Neural cell (in vitro differentiated cells): ENCODE measurements around the gene EMC8. TPM values are rescaled to one million over a fixed set of nuclear protein-coding genes. Genes with fewer than 3 reads are reported as not detected.

Source experiments
- H2AFZ ChIP-seq: fragments of 200-600, 300-800 bp; sonication (generic), shearing (Covaris generic); 2 replicates; pipeline ENCODE4 v1.6.0; 2014; ENCODE audit warnings: low read depth, mild to moderate bottlenecking, antibody characterized with exemption, low read length, moderate library complexity
- H3F3A ChIP-seq: fragments of 200-600 bp; shearing (Covaris generic); 2 replicates; pipeline ENCODE4 v1.6.1; 2016; ENCODE audit warnings: mild to moderate bottlenecking, moderate library complexity, mixed read lengths, antibody characterized with exemption, low read length; ENCODE audit not compliant: insufficient read depth, poor library complexity, severe bottlenecking
- H3K27ac ChIP-seq: fragments of 200-600, 300-800 bp; sonication (generic), shearing (Covaris generic); 2 replicates; pipeline ENCODE4 v1.5.1; 2014; ENCODE audit warnings: mild to moderate bottlenecking, low read length, moderate library complexity
- H3K27me3 ChIP-seq: fragments of 300-800, 200-600 bp; sonication (generic), shearing (Covaris generic); 2 replicates; pipeline ENCODE4 v1.6.0; 2014; ENCODE audit warnings: mild to moderate bottlenecking, low read depth, low read length, moderate library complexity; ENCODE audit not compliant: insufficient read depth
- H3K36me3 ChIP-seq: fragments of 300-800, 200-600 bp; sonication (generic), shearing (Covaris generic); 2 replicates; pipeline ENCODE4 v1.5.1; 2014; ENCODE audit warnings: mild to moderate bottlenecking, antibody characterized with exemption, low read length, moderate library complexity; ENCODE audit not compliant: insufficient read depth
- H3K4me2 ChIP-seq: fragments of 300-800, 200-600 bp; sonication (generic), shearing (Covaris generic); 2 replicates; pipeline ENCODE4 v1.6.0; 2014; ENCODE audit warnings: mild to moderate bottlenecking, low read length
- H3K4me3 ChIP-seq: fragments of 300-800, 200-600 bp; sonication (generic), shearing (Covaris generic); 2 replicates; pipeline ENCODE4 v1.5.1; 2014; ENCODE audit warnings: mild to moderate bottlenecking, low read length, moderate library complexity
- H3K79me2 ChIP-seq: fragments of 200-600 bp; shearing (Covaris generic); replicated peaks from 2 replicates; pipeline ENCODE4 v1.6.0; 2014; ENCODE audit warnings: mild to moderate bottlenecking, low read length, moderate library complexity; ENCODE audit not compliant: insufficient read depth
- H3K9ac ChIP-seq: fragments of 300-800, 200-600 bp; sonication (generic), shearing (Covaris generic); 2 replicates; pipeline ENCODE4 v1.6.1; 2016; ENCODE audit warnings: mild to moderate bottlenecking, low read length, mixed read lengths
- H3K9me2 ChIP-seq: fragments of 200-600 bp; shearing (Covaris generic); 2 replicates; pipeline ENCODE4 v1.6.1; 2016; ENCODE audit warnings: mild to moderate bottlenecking, low read length, mixed read lengths; ENCODE audit not compliant: insufficient read depth
- H3K9me3 ChIP-seq: fragments of 200-600, 300-800 bp; sonication (generic), shearing (Covaris generic); 2 replicates; pipeline ENCODE4 v1.6.1; 2016; ENCODE audit warnings: mild to moderate bottlenecking, mixed run types, low read length, moderate library complexity, mixed read lengths
- H4K20me1 ChIP-seq: fragments of 200-600 bp; shearing (Covaris generic); 2 replicates; pipeline ENCODE4 v1.6.1; 2016; ENCODE audit warnings: mild to moderate bottlenecking, mixed run types; ENCODE audit not compliant: insufficient read depth
- CTCF ChIP-seq: fragments of 450-650 bp; IDR thresholded peaks from 2 replicates; pipeline ENCODE4 v1.5.1; 2014; ENCODE audit warnings: antibody characterized with exemption, mild to moderate bottlenecking, moderate library complexity; ENCODE audit not compliant: poor library complexity, severe bottlenecking
- EP300 ChIP-seq: fragments of 450-650 bp; conservative IDR thresholded peaks from 2 replicates; pipeline ENCODE4 v1.6.1; 2014; ENCODE audit warnings: antibody characterized with exemption, mild to moderate bottlenecking, moderate library complexity; ENCODE audit not compliant: poor library complexity, severe bottlenecking
- EZH2 ChIP-seq: fragments of 200-600, 300-800 bp; shearing (Covaris generic), sonication (generic); IDR thresholded peaks from 2 replicates; pipeline ENCODE4 v1.6.1; 2014; ENCODE audit warnings: antibody characterized with exemption, low read length, borderline replicate concordance, mild to moderate bottlenecking; ENCODE audit not compliant: insufficient read depth, poor library complexity, severe bottlenecking
- MXI1 ChIP-seq: fragments of 450-650 bp; conservative IDR thresholded peaks from 2 replicates; pipeline ENCODE4 v1.6.1; 2014; ENCODE audit warnings: antibody characterized with exemption, mild to moderate bottlenecking; ENCODE audit not compliant: poor library complexity, severe bottlenecking
- POLR2AphosphoS5 ChIP-seq: IDR thresholded peaks from 2 replicates; pipeline ENCODE4 v1.6.1; 2012
- RAD21 ChIP-seq: fragments of 450-650 bp; conservative IDR thresholded peaks from 2 replicates; pipeline ENCODE4 v1.6.1; 2014; ENCODE audit warnings: antibody characterized with exemption, mild to moderate bottlenecking, moderate library complexity
- REST ChIP-seq: IDR thresholded peaks from 2 replicates; pipeline ENCODE4 v1.6.1; 2012; ENCODE audit warnings: borderline replicate concordance
- SMC3 ChIP-seq: fragments of 450-650 bp; conservative IDR thresholded peaks from 2 replicates; pipeline ENCODE4 v1.6.1; 2014; ENCODE audit warnings: antibody characterized with exemption, mild to moderate bottlenecking, moderate library complexity; ENCODE audit not compliant: poor library complexity
- TAF1 ChIP-seq: IDR thresholded peaks from 2 replicates; pipeline ENCODE4 v1.6.1; 2012; ENCODE audit warnings: low read depth
- polyA plus RNA-seq: library from polyadenylated mRNA; depleted of rRNA; stranded (reverse); fragments of >200 nt; gene quantifications from 2 replicates; pipeline ENCODE4 v1.2.3, GENCODE V29; 2014

Gene EMC8
- polyA plus RNA-seq, 1 donor from 2014 or later, result 38.9 TPM

- Histone ChIP-seq H3K9me3 (no peaks in the 10 kb centered on the region), H3K9me2 (no peaks in the 10 kb centered on the region), H3K79me2 (no peaks in the 10 kb centered on the region), H3K27ac (no peak overlapping the region), H3K36me3 (no peaks in the 10 kb centered on the region), H3K4me2 (no peak overlapping the region), H3K27me3 (no peaks in the 10 kb centered on the region), H3F3A (no peaks in the 10 kb centered on the region), H4K20me1 (no peaks in the 10 kb centered on the region), H3K9ac (no peak overlapping the region), H3K4me3 (no peak overlapping the region), H2AFZ (no peak overlapping the region)
- TF ChIP-seq TAF1, result no peak
- TF ChIP-seq POLR2AphosphoS5, result no peak
- no peak for TF ChIP-seq REST
- TF ChIP-seq SMC3, result no peak
- TF ChIP-seq RAD21, result no peak
- no peak for TF ChIP-seq CTCF
- no peak for TF ChIP-seq EP300
- TF ChIP-seq MXI1, result no peak
- no peak for TF ChIP-seq EZH2
Measured at GRCh38 chr16:85730186-85730465, 69.2 kb downstream of the EMC8 start.

DNA sequence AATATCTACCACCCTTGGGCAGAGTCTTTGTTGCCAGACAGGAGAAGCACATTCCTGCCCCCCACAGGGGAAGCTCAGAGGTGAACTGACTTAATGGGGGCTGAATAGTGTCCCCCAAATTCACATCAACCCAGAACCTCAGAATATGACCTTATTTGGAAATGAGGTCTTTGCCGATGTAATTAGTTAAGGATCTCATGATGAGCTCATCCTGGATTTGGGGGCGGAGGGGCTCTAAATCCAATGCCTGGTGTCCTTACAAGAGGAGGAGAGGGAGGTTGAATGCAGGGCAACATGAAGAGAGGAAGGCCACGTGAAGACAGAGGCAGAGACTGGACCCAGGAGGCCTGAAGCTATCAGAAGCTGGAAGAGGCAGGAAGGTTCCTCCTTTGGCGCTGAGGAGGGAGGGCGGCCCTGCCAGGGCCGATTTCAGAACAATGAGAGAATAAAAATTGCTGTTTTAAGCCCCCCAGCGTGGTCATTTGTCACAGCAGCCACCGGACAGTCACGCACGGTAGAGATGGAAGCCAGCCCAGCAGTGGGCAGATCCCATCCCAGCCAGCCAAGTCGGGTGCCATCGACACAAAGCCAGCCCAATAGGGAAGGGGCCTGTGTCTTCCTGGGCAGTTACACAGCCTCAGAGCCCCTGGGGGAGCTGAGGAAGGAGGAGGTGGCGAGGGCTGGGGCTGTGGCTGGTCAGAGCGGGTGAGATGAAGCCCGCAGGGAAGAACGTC lies 69.7 kb downstream of the EMC8 start:
- Histone ChIP-seq H4K20me1 (no peaks in the 10 kb centered on the region), H3K9me3 (no peaks in the 10 kb centered on the region), H3K4me3 (no peak overlapping the region), H2AFZ (no peak overlapping the region), H3K9ac (no peak overlapping the region), H3K9me2 (no peaks in the 10 kb centered on the region), H3K27ac (no peak overlapping the region), H3K36me3 (no peaks in the 10 kb centered on the region), H3F3A (no peaks in the 10 kb centered on the region), H3K27me3 (no peaks in the 10 kb centered on the region), H3K79me2 (no peaks in the 10 kb centered on the region), H3K4me2 (no peak overlapping the region)
- TF ChIP-seq MXI1 (no peak), CTCF (no peak), REST (no peak), POLR2AphosphoS5 (no peak)
